Endothelial cell of umbilical vein (primary cell): ENCODE data around the gene PDYN. TPM values are rescaled to one million over a fixed set of nuclear protein-coding genes. Genes with fewer than 3 reads are reported as not detected.

Experiments used
- BruUV-seq: library from RNA; stranded (reverse); fragments of 400-500 nt; replicated peaks from 2 replicates; lab custom pipeline; 2021; lab: Mats Ljungman, UMichigan
- CTCF ChIA-PET: fragments of 300-600, 350-600 bp; sonication (Branson Sonifier 250); formaldehyde crosslinking; loops from one replicate; lab custom pipeline; 2021; ENCODE audit warnings: antibody characterized with exemption, inconsistent platforms; lab: Charles Lee
- POLR2A ChIA-PET: fragments of 300-600, 350-600 bp; sonication (Branson Sonifier 250); formaldehyde crosslinking; loops from one replicate; lab custom pipeline; 2021; ENCODE audit warnings: antibody characterized with exemption, inconsistent platforms; lab: Charles Lee
- DNase-seq: peaks from one replicate; pipeline ENCODE4 v3.0.0-alpha.2; 2011; ENCODE audit warnings: low read depth, low spot score
- FAIRE-seq: peaks from 2 replicates; lab custom pipeline; 2011; peaks lifted over from hg19 to GRCh38; lab: Jason Lieb, UNC
- H2AFZ ChIP-seq: 2 replicates; pipeline ENCODE4 v1.6.0; 2012; ENCODE audit warnings: low read depth, low read length, control low read depth, inconsistent platforms
- H3K27ac ChIP-seq: 2 replicates; pipeline ENCODE4 v1.5.1; 2011; ENCODE audit warnings: low read depth, mild to moderate bottlenecking, control low read depth, low read length, moderate library complexity; ENCODE audit not compliant: insufficient read depth
- H3K27me3 ChIP-seq, 2 experiments: 2 replicates each; pipeline versions ENCODE4 v1.6.0 to v1.6.1; 2011; ENCODE audit warnings: low read length in 2 of 2, mixed read lengths in 1 of 2; ENCODE audit not compliant: control insufficient read depth in 2 of 2, insufficient read depth in 2 of 2
- H3K36me3 ChIP-seq, 2 experiments: 2 replicates in 1 of 2; 3 replicates in 1 of 2; pipeline ENCODE4 v1.5.1; 2011; ENCODE audit warnings: low read length in 2 of 2, mild to moderate bottlenecking in 1 of 2, moderate library complexity in 1 of 2; ENCODE audit not compliant: control insufficient read depth in 2 of 2, insufficient read depth in 2 of 2; ENCODE audit errors: extremely low read depth in 1 of 2
- H3K4me1 ChIP-seq: 3 replicates; pipeline ENCODE4 v1.5.1; 2011; ENCODE audit warnings: mild to moderate bottlenecking, low read length; ENCODE audit not compliant: control insufficient read depth, insufficient read depth; ENCODE audit errors: extremely low read depth
- H3K4me2 ChIP-seq: 2 replicates; pipeline ENCODE4 v1.6.1; 2011; ENCODE audit warnings: low read length, control low read depth, mixed read lengths; ENCODE audit not compliant: insufficient read depth
- H3K4me3 ChIP-seq, 3 experiments: fragments of 200-600 bp in 1 of 3; sonication (generic), shearing (Covaris generic) in 1 of 3; replicated peaks in 1 of 3; 2 replicates each; pipeline ENCODE4 v1.5.1; 2011 to 2016; ENCODE audit warnings: control low read depth in 3 of 3, low read length in 3 of 3, mild to moderate bottlenecking in 2 of 3, inconsistent platforms in 1 of 3, low read depth in 1 of 3, moderate library complexity in 1 of 3; ENCODE audit not compliant: insufficient read depth in 1 of 3
- H3K79me2 ChIP-seq: 2 replicates; pipeline ENCODE4 v1.6.0; 2012; ENCODE audit warnings: low read length, inconsistent platforms; ENCODE audit not compliant: control insufficient read depth, insufficient read depth
- H3K9ac ChIP-seq: replicated peaks from 2 replicates; pipeline ENCODE3; 2011; ENCODE audit warnings: low read length, control low read depth; ENCODE audit not compliant: insufficient read depth; ENCODE audit errors: extremely low read depth
- H3K9me1 ChIP-seq: replicated peaks from 3 replicates; pipeline ENCODE4 v1.6.0; 2011; ENCODE audit warnings: mild to moderate bottlenecking, low read length; ENCODE audit not compliant: control insufficient read depth, insufficient read depth; ENCODE audit errors: extremely low read depth
- H3K9me3 ChIP-seq: replicated peaks from 2 replicates; pipeline ENCODE4 v1.5.1; 2012; ENCODE audit warnings: low read length, inconsistent platforms; ENCODE audit not compliant: control insufficient read depth, insufficient read depth
- H4K20me1 ChIP-seq: replicated peaks from 2 replicates; pipeline ENCODE3; 2011; ENCODE audit warnings: mild to moderate bottlenecking, low read length; ENCODE audit not compliant: control insufficient read depth, insufficient read depth; ENCODE audit errors: extremely low read depth
- CTCF ChIP-seq, 2 donors: IDR thresholded peaks; 1 replicate in 1 of 2; 2 replicates in 1 of 2; pipeline ENCODE4 v1.5.1; 2011; ENCODE audit warnings: low read length in 2 of 2, mild to moderate bottlenecking in 2 of 2, moderate library complexity in 2 of 2, control low read depth in 1 of 2, inconsistent platforms in 1 of 2, low read depth in 1 of 2; ENCODE audit not compliant: insufficient read depth in 1 of 2; ENCODE audit errors: extremely low read depth in 1 of 2
- EZH2 ChIP-seq: IDR thresholded peaks from 2 replicates; pipeline ENCODE4 v1.6.1; 2012; ENCODE audit warnings: borderline replicate concordance, low read depth, mild to moderate bottlenecking, moderate library complexity, low read length, inconsistent platforms; ENCODE audit not compliant: severe bottlenecking
- FOS ChIP-seq: IDR thresholded peaks from 2 replicates; pipeline ENCODE4 v1.6.1; 2011; ENCODE audit warnings: mild to moderate bottlenecking, low read length, moderate library complexity, borderline replicate concordance; ENCODE audit not compliant: insufficient read depth
- GATA2 ChIP-seq: IDR thresholded peaks from 2 replicates; pipeline ENCODE4 v1.7.0; 2011; ENCODE audit warnings: low read depth, mild to moderate bottlenecking, moderate library complexity, mixed read lengths, low read length; ENCODE audit not compliant: insufficient read length, insufficient read depth
- JUN ChIP-seq: IDR thresholded peaks from 2 replicates; pipeline ENCODE4 v1.6.1; 2011; ENCODE audit warnings: borderline replicate concordance, low read depth; ENCODE audit not compliant: insufficient read length, insufficient read depth
- MAX ChIP-seq: IDR thresholded peaks from 2 replicates; pipeline ENCODE4 v1.6.1; 2011; ENCODE audit not compliant: insufficient read depth, insufficient read length
- MYC ChIP-seq: IDR thresholded peaks from one replicate; pipeline ENCODE4 v1.6.1; 2011; ENCODE audit warnings: mild to moderate bottlenecking, low read depth, low read length
- POLR2A ChIP-seq: IDR thresholded peaks from 2 replicates; pipeline ENCODE4 v1.6.1; 2012; ENCODE audit warnings: low read depth, mild to moderate bottlenecking, control low read depth, low read length
- POLR2AphosphoS5 ChIP-seq: IDR thresholded peaks from 2 replicates; pipeline ENCODE4 v1.6.1; 2012; ENCODE audit warnings: low read depth, mild to moderate bottlenecking, control low read depth, low read length, moderate library complexity; ENCODE audit not compliant: insufficient read depth
- dilution Hi-C: fragments of 300-500 bp; cut with MboI; formaldehyde crosslinking; loops from one replicate; pipeline ENCODE4 v1.15.0; 2019; ENCODE audit warnings: low sequenced_read_pairs; ENCODE audit not compliant: extremely low pct_ligation_motif_present
- intact Hi-C: fragments of 100-400 bp; cut with micrococcal nuclease; formaldehyde crosslinking; loops from one replicate; pipeline ENCODE4 v1.10.0; 2022
- polyA plus RNA-seq, 4 experiments: library from polyadenylated mRNA; depleted of rRNA in 3 of 4; stranded (reverse) in 3 of 4; unstranded in 1 of 4; fragments of >200 nt; gene quantifications; 2 replicates each; pipeline versions ENCODE4 v1.2.1 to v1.2.3, GENCODE V29; 2011 to 2012; ENCODE audit warnings: missing spikeins in 1 of 4
- total RNA-seq: library from RNA; stranded (reverse); gene quantifications from 2 replicates; pipeline ENCODE4 v1.2.3, GENCODE V29; 2021

The PDYN gene
- total and polyA plus RNA-seq, 2 donors (not counting 3 experiments of a cell fraction or from before 2014, with no cell fraction given): not detected

DNA sequence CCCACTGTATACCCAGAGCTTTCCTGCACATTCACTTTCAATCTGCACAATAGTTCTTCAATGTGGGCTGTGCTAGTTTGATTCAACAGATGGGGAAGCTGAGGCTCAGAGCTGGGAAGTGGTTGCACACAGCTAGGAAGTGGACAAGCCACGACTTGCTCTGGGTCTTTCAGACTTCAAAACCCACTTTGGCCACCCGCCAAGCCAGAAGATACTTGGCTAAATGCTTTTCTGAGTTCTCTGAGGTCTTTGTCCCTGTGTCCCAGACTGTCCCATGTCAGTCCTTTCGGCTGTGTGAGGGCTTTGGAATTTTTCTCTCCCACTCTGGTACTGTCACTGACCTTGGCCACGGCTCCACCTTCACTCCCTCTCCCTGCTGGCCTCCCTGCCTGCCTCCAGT, 10.6 kb downstream of the PDYN start:
- CTCF ChIA-PET: interaction anchor here (1.1 to 1.2 kb wide), 2 partner anchors 18 to 189 kb away, joined by 3 to 4 read pairs; no protein-coding TSS in a partner anchor
- no peak overlapping the region for H2AFZ ChIP-seq
- no peaks in the 10 kb centered on the region for H3K9me1 ChIP-seq
- H3K27me3 ChIP-seq: no peaks in the 10 kb centered on the region
- no TSS peak for BruUV-seq
- H3K9ac ChIP-seq: no peak overlapping the region
- POLR2A ChIA-PET: no interaction called here
- H3K27ac ChIP-seq: no peak overlapping the region
- no peak overlapping the region for H3K4me3 ChIP-seq
- no peak for FAIRE-seq
- intact Hi-C loops (no loop called here), dilution Hi-C loops (no loop called here)
- DNase-seq: no peak
- H3K4me2 ChIP-seq: no peak overlapping the region
- no peaks in the 10 kb centered on the region for H3K4me1 ChIP-seq
- H3K36me3 ChIP-seq: no peaks in the 10 kb centered on the region
- TF ChIP-seq POLR2A: no peak
- no peak for TF ChIP-seq CTCF (IDR thresholded peaks at IDR 0.05; ENCODE audit: extremely low read depth in 1 of 2, insufficient read depth in 1 of 2, low read depth in 1 of 2, low read length in 2 of 2)
- no peak for TF ChIP-seq EZH2
- no peak for TF ChIP-seq FOS
- TF ChIP-seq GATA2: no peak
- TF ChIP-seq MYC: no peak
- TF ChIP-seq JUN: no peak
- no peak for TF ChIP-seq MAX
- no peak for TF ChIP-seq POLR2AphosphoS5
- H4K20me1 ChIP-seq: no peaks in the 10 kb centered on the region
- no peaks in the 10 kb centered on the region for H3K9me3 ChIP-seq
- no peaks in the 10 kb centered on the region for H3K79me2 ChIP-seq
